ENCODE measurements around the gene PTPN18. TPM values are rescaled to one million over a fixed set of nuclear protein-coding genes. Genes with fewer than 3 reads are reported as not detected.
A peak's percentile ranks its signal among the peaks of the same experiment; 100 is the strongest.

The PTPN18 gene
- total RNA-seq, 1 donor from 2014 or later: 26.0 TPM

DNA sequence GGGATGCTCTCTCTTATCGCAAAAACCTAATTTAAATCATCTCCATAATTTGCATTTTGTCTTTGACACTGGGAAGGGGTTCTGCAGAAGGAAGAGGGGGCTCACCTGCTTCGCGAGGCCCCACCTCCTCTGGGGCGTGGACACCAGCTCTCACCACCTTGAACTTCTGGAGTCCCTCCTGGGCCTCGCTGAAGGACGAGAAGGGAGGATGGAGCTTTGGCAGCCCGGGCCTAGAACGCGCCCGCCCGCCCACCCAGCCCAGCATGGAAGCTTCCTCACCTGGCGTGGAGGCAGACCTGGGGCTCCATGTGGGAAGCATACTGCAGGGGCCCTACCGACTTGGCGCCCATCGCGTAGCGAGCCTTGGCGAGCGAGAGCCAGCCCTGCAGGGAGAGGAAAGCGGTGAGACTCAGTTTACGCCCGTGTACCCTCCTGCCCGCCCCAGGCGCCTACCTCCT, 14.3 kb upstream of the PTPN18 start:
- Mint-ChIP-seq H3K27ac (ENCODE audit: unreplicated experiment) (peak overlapping the region; percentile 100), H3K4me3 (ENCODE audit: unreplicated experiment) (peak overlapping the region; percentile 100), H3K9me3 (ENCODE audit: low read depth) (no peaks in the 10 kb centered on the region), H3K4me1 (ENCODE audit: low read depth) (peaks cover 35% of the 10 kb centered on the region), H3K36me3 (ENCODE audit: low read depth) (peaks cover 24% of the 10 kb centered on the region), H3K27me3 (ENCODE audit: low read depth) (no peaks in the 10 kb centered on the region)
- no peak for TF ChIP-seq CTCF (IDR thresholded peaks at IDR 0.05)
- peak; percentile 57 for DNase-seq (ENCODE audit: low spot score)

- Mint-ChIP-seq H3K9me3 (ENCODE audit: low read depth) (no peaks in the 10 kb centered on the region), H3K27me3 (ENCODE audit: low read depth) (no peaks in the 10 kb centered on the region), H3K4me1 (ENCODE audit: low read depth) (peaks cover 30% of the 10 kb centered on the region), H3K27ac (ENCODE audit: unreplicated experiment) (peak overlapping the region; percentile 100), H3K36me3 (ENCODE audit: low read depth) (peaks cover 25% of the 10 kb centered on the region), H3K4me3 (ENCODE audit: unreplicated experiment) (peak overlapping the region; percentile 100)
- no peak for TF ChIP-seq CTCF (IDR thresholded peaks at IDR 0.05)
- peak; percentile 95 for DNase-seq (ENCODE audit: low spot score)
Observed at GRCh38 chr2:130342020-130342532, 13.8 kb upstream of the PTPN18 start.

DNA sequence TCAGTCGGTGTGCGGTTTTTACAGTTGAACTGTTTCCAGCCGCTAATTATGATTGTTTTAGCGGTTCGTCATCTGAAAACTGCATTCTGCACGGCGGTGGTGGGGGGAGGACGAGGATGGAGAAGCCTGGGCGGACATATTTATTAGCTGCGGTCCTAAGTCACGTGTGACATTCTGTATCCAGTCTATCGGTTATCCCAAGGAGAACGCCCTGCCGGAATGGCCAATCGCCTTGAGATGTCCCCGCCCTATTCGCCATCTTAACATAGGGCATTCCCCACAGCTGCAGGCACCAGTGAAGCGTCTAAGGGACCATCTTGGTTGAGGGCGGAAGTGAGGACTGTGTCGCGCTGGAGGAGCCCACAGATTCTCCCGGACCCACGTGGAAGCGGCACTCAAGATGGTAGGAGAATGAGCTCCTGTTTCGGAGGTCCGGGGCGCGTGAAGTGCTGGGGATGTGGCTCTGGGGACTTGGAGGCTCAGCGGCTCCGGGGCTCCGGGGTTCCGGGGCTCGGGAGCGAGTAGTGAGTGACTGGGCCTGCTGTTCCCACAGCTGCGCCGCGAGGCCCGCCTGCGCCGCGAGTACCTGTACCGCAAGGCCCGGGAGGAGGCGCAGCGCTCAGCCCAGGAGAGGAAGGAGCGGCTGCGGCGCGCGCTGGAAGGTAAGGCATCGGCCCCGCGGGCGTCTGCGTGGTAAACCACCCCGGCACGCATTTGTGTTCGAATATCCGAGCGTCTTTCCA, 13.2 kb upstream of the PTPN18 start, which contains the start of gene IMP4:
Gene IMP4 (plus strand): TSS at position 365 of the 743 bp plus-strand sequence. CDS start 36 bp downstream, at position 401.
- Mint-ChIP-seq H3K4me3 (ENCODE audit: unreplicated experiment) (peak within 1 kb of the TSS; percentile 100), H3K27ac (ENCODE audit: unreplicated experiment) (peak within 1 kb of the TSS; percentile 100), H3K9me3 (ENCODE audit: low read depth) (no peaks in the 10 kb centered on the region), H3K27me3 (ENCODE audit: low read depth) (no peaks in the 10 kb centered on the region), H3K4me1 (ENCODE audit: low read depth) (peaks cover 24% of the 10 kb centered on the region), H3K36me3 (ENCODE audit: low read depth) (peaks cover 30% of the 10 kb centered on the region)
- TF ChIP-seq CTCF (IDR thresholded peaks at IDR 0.05): peak; percentile 74
- DNase-seq (ENCODE audit: low spot score): peak; percentile 96

DNA sequence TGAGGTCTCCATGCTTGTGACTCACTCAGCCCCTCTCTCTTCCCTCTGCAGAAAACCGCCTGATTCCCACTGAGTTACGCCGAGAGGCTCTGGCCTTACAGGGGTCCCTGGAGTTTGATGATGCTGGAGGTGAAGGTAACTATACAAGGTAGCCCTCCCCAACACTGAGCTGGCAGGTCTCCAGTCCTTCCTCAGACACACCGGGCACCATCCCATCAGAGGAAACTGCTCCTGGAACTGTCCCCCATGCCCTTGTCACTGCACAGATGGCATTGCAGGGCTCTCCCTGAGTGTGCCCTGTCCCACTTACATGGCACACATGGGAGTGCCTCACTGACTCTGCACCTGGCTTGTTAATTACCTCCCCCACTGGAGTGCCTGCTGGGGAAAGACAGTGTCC, 11.3 kb upstream of the PTPN18 start:
- peaks cover 17% of the 10 kb centered on the region for H3K4me1 Mint-ChIP-seq (ENCODE audit: low read depth)
- H3K36me3 Mint-ChIP-seq (ENCODE audit: low read depth): peaks cover 28% of the 10 kb centered on the region
- DNase-seq (ENCODE audit: low spot score): no peak
- no peak overlapping the region for H3K4me3 Mint-ChIP-seq (ENCODE audit: unreplicated experiment)
- no peaks in the 10 kb centered on the region for H3K27me3 Mint-ChIP-seq (ENCODE audit: low read depth)
- no peak for TF ChIP-seq CTCF (IDR thresholded peaks at IDR 0.05)
- H3K27ac Mint-ChIP-seq (ENCODE audit: unreplicated experiment): no peak overlapping the region
- H3K9me3 Mint-ChIP-seq (ENCODE audit: low read depth): no peaks in the 10 kb centered on the region

DNA sequence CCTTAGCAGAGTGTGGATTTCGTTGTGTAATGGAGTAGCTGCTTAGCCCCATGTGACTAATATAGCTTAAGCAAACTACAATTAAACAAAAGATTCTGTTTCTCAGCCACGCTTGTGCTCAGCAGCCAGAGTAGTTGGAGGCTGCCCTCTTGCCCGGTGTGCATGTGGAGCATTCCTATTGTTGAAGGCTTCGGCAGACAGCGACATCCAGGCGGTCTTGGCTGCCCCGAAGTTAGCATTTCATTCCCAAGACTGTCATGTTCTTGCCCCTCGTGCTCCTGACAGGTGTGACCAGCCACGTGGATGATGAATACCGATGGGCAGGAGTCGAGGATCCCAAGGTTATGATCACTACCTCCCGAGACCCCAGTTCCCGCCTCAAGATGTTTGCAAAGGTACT, 10.8 kb upstream of the PTPN18 start:
- Mint-ChIP-seq H3K27ac (ENCODE audit: unreplicated experiment) (no peak overlapping the region), H3K27me3 (ENCODE audit: low read depth) (no peaks in the 10 kb centered on the region), H3K4me1 (ENCODE audit: low read depth) (peaks cover 17% of the 10 kb centered on the region), H3K36me3 (ENCODE audit: low read depth) (peaks cover 26% of the 10 kb centered on the region), H3K4me3 (ENCODE audit: unreplicated experiment) (no peak overlapping the region), H3K9me3 (ENCODE audit: low read depth) (no peaks in the 10 kb centered on the region)
- TF ChIP-seq CTCF (IDR thresholded peaks at IDR 0.05): no peak
- no peak for DNase-seq (ENCODE audit: low spot score)

Data from chondrocyte (in vitro differentiated cells).